ENCODE measurements around the gene DUSP28. TPM values are rescaled to one million over a fixed set of nuclear protein-coding genes. Genes with fewer than 3 reads are reported as not detected.

DUSP28 gene
- total RNA-seq, 2 donors from 2014 or later: 3.9 to 5.3 TPM

DNA sequence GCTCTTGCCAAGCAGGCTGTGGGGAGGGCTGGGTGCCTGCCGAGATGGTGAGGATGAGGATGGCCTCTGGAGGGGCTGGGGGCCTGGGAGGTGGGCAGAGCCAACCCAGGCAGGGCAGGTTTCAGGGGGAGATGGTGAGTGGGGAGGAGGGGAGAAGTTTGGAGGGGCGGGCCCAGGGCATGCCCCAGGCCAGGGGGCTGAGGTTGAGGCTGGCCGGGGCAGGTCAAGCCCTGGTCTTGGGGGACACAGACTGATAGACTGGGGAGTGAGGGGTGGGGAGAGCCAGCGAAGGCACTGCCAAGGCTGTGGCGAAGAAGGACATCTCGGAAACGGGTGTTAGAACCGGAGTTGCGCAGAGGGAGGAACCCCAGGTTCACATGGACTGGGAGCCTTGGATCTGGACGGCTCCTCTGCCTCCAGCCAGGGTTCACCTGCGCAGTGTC is 39.0 kb downstream of the DUSP28 start:
- intact Hi-C loops (cut with DNase I): no loop called here
- no peak for DNase-seq
- no peaks in the 10 kb centered on the region for H3K9me3 ChIP-seq
- no peaks in the 10 kb centered on the region for H3K36me3 ChIP-seq
- peaks cover 11% of the 10 kb centered on the region for H3K4me1 ChIP-seq
- no peaks in the 10 kb centered on the region for H3K27me3 ChIP-seq
- H3K4me3 ChIP-seq: no peak overlapping the region
- no peak overlapping the region for H3K9ac ChIP-seq (ENCODE audit: low read depth in 2 of 2, low read length in 2 of 2)
- no peak overlapping the region for H3K27ac ChIP-seq
- TF ChIP-seq, protein P1, sequence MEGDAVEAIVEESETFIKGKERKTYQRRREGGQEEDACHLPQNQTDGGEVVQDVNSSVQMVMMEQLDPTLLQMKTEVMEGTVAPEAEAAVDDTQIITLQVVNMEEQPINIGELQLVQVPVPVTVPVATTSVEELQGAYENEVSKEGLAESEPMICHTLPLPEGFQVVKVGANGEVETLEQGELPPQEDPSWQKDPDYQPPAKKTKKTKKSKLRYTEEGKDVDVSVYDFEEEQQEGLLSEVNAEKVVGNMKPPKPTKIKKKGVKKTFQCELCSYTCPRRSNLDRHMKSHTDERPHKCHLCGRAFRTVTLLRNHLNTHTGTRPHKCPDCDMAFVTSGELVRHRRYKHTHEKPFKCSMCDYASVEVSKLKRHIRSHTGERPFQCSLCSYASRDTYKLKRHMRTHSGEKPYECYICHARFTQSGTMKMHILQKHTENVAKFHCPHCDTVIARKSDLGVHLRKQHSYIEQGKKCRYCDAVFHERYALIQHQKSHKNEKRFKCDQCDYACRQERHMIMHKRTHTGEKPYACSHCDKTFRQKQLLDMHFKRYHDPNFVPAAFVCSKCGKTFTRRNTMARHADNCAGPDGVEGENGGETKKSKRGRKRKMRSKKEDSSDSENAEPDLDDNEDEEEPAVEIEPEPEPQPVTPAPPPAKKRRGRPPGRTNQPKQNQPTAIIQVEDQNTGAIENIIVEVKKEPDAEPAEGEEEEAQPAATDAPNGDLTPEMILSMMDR (IDR thresholded peaks at IDR 0.05): no peak

DNA sequence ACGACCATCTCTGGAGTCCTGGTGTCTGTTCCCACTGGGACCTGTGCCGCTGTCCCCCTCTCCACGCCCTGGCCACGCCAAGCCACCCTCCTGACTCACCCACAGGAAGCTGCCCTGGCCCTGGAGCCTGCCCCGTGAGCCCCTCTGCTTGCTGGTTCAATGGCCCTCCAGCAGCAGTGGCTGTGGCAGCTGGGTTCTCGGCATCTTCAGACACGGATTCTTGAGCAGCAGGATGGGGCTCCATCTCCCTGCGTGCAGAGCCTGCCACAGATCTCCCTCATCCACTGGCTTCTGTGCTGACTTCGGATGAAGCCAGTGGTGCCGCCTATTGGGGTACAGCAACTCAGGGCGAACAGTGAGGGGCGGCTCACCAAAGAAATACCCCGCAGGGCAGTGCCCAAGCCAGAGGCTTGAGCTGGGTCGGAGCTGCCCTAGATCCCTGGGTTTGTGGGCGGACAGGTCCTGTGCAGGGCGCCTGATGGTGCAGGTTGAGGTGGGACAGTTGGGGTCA is 40.3 kb downstream of the DUSP28 start:
- Histone ChIP-seq H3K4me3 (no peak overlapping the region), H3K36me3 (no peaks in the 10 kb centered on the region), H3K9ac (ENCODE audit: low read depth in 2 of 2, low read length in 2 of 2) (no peak overlapping the region), H3K27me3 (no peaks in the 10 kb centered on the region), H3K9me3 (no peaks in the 10 kb centered on the region), H3K4me1 (peaks cover 11% of the 10 kb centered on the region), H3K27ac (no peak overlapping the region)
- TF ChIP-seq, protein P1 (IDR thresholded peaks at IDR 0.05): no peak
- DNase-seq: no peak
- intact Hi-C loops (cut with DNase I): loop anchor here (10.0 kb wide), 1 partner anchor 86 kb away; no protein-coding TSS in a partner anchor

DNA sequence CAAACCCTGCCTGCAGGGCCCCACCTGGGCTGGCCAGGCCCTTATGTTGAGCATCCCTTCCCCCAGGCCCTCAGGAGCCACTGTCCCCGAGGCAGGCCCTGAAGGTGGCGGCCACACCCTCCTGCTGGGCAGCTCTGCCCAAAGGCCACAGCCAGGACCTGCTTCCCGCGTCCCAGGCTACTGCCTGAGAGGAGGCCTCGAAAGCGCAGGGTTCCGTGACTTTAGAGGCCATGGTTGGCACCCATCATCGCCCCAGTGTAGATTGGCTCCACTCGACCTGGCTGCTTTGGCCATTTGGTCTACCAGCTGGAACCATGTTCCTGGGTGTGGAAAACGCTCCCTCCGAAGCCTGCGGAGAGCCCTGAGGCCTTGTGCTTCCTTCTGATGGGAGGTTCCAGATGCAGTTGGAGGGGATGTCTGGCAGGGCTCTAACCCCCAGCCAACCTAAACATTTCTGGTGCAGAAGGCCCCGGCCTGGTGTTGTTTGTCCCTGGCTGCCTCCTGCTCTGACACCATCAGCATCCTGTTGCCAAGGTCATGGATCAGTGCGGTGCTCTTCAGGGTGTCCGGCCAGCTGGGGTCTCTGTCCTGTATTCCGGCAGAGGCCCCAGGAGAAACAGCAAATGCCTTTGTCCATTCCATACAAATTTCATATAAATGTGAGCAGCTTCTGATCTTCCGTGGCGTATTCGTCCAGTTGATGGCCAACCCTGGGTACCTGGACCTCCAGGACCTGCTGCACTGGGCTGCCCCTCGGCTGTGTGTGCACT is 41.1 kb downstream of the DUSP28 start:
- TF ChIP-seq, protein P1 (IDR thresholded peaks at IDR 0.05): no peak
- Histone ChIP-seq H3K27me3 (no peaks in the 10 kb centered on the region), H3K4me3 (no peak overlapping the region), H3K36me3 (no peaks in the 10 kb centered on the region), H3K9me3 (no peaks in the 10 kb centered on the region), H3K4me1 (peaks cover 11% of the 10 kb centered on the region), H3K9ac (ENCODE audit: low read depth in 2 of 2, low read length in 2 of 2) (no peak overlapping the region), H3K27ac (no peak overlapping the region)
- no peak for DNase-seq
- intact Hi-C loops (cut with DNase I): loop anchor here (10.0 kb wide), 1 partner anchor 86 kb away; no protein-coding TSS in a partner anchor

DNA sequence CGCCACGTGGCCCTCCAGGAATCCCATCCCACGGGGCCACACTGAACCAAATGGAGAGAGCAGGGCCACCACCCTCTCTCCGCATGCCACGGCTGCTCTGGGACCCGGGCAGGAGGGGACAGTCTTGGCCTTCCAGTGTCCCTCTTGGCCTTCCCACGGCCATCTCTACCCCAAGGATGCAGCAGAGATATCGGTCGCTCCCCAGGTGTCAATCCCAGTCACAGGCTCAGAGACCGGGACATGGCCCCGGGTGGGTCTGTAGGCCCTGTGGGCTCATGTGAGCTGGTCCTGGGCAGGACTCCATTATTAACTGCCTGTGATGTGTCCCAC is 41.6 kb downstream of the DUSP28 start:
- Histone ChIP-seq H3K4me1 (peaks cover 11% of the 10 kb centered on the region), H3K27ac (no peak overlapping the region), H3K4me3 (no peak overlapping the region), H3K27me3 (no peaks in the 10 kb centered on the region), H3K9ac (ENCODE audit: low read depth in 2 of 2, low read length in 2 of 2) (no peak overlapping the region), H3K36me3 (no peaks in the 10 kb centered on the region), H3K9me3 (no peaks in the 10 kb centered on the region)
- intact Hi-C loops (cut with DNase I): loop anchor here (10.0 kb wide), 1 partner anchor 87 kb away; no protein-coding TSS in a partner anchor
- TF ChIP-seq, protein P1 (IDR thresholded peaks at IDR 0.05): no peak
- DNase-seq: no peak

DNA sequence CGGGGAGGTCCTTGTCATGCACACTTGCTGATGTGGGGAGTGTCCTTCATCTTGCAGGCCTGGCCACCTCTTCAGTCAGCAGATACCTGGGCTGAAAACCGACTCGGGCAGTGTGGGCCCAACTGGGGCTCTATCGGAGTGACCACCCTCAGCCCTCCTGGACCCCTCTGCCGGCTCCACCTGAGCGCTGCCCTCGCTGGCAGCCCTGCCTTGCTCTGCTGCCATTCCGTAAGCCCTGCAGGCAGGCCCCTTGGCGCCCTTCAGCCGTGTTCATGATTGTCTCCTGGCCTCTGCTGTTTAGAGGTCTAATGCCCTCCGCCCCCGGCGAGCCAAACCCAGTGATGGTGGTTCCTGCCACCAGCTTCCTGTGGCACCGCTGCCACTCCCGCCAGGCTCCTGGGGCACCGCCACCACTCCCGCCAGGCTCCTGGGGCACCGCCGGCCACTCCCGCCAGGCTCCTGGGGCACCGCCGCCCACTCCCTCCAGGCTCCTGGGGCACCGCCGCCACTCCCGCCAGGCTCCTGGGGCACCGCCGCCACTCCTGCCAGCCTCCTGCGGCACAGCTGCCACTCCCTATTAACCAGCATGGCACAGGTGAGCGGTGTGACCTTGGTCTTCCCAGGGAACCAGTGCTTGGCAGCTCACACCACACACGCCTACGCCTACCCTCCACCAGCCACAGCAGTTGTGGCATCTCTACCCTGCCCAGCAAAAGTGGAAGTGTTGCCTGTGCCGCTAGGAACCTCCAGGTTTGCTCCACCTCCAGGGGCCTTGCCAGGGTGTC is 42.3 kb downstream of the DUSP28 start:
- Histone ChIP-seq H3K36me3 (no peaks in the 10 kb centered on the region), H3K4me3 (no peak overlapping the region), H3K4me1 (peaks cover 11% of the 10 kb centered on the region), H3K27me3 (no peaks in the 10 kb centered on the region), H3K9ac (ENCODE audit: low read depth in 2 of 2, low read length in 2 of 2) (peak overlapping the region in 1 of 2 donors; percentile 40), H3K27ac (no peak overlapping the region), H3K9me3 (no peaks in the 10 kb centered on the region)
- intact Hi-C loops (cut with DNase I): loop anchor here (10.0 kb wide), 1 partner anchor 88 kb away; no protein-coding TSS in a partner anchor
- TF ChIP-seq, protein P1 (IDR thresholded peaks at IDR 0.05): no peak
- DNase-seq: no peak
